GM18861 (cell line): ENCODE data around the gene MZB1.
"Not testable (repeated sequence)": the region's sequence is repeated elsewhere in the genome, so short reads cannot be mapped to it uniquely, and the experiment has no call there.

ENCODE experiments used
- ATAC-seq: cut with Tn5 transposase; IDR thresholded peaks from one replicate; pipeline ENCODE4 v1.9.1; 2021; ENCODE audit not compliant: unreplicated experiment

MZB1 gene

DNA sequence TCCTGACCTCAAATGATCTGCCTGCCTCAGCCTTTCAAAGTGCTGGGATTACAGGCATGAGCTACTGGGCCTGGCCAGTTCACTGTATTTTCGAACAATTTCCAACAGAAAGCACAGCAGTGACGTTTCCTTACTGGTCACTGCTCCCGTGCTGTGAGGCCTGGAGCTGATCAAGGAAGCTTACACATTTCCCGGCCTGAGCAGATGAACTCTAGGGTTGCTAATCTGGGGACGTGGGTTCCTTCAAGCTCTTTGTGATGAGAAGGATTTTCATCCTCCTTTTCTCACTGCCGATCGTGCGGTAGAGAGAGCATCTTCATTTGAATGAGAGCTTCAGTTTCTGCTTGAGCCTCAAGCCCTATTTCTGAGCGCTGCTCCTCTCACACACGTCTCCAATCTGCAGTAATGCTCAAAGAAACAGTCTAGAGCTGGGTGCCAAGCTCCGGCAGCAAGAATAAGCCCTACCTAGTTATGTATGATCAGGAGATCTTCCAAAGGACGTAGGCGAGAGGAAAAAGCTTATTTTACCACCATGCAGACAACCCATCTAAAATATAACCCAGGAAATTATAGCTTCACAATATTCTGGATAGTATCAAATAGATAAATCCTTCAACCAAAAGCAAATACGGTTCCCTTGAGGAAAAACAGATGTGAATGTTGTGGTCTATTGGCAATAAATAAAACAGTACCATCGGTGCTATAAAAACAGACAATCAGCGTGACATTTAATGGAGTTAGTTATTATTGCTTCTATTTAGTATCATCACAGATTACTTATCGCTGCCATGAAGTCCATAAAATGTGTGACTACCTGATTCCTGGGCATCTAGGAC is 21.5 kb upstream of the MZB1 start:
- ATAC-seq, result no peak

DNA sequence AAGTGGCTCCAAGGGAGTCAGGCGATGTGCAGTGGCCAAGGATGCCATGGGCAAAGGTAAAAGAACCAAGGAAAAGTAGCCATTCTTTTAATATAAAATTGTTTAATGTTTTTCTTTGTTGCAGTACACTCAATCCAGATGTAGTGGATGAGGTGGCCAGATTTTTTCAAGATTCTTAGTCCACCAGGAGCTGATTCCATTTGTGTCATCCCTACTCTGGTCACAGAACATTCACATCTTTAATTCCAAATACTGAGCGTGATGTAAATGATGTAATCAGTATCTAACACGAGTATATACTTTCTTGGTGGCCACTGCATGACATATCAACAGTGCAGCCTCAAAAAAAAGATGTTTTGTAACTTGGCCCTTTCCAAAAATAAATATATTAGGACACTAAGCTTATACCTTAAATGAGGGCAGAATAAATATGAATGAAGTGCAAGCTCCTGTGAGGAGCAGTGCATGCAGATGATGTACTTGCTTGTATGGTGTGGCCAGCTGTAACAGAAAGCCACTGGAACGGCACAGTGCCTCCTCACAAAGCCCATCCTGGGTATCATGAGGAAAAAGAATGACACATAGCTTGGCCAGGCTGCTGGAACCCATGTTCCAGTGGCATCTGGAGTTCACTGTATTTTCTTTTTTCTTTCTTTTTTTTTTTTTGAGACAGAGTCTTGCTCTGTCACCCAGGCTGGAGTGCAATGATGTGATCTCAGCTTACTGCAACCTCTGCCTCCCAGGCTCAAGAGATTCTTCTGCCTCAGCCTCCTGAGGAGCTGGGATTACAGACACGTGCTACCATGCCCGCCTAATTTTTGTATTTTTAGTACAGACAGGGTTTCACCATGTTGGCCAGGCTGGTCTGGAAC is 20.6 kb upstream of the MZB1 start:
- no peak for ATAC-seq

DNA sequence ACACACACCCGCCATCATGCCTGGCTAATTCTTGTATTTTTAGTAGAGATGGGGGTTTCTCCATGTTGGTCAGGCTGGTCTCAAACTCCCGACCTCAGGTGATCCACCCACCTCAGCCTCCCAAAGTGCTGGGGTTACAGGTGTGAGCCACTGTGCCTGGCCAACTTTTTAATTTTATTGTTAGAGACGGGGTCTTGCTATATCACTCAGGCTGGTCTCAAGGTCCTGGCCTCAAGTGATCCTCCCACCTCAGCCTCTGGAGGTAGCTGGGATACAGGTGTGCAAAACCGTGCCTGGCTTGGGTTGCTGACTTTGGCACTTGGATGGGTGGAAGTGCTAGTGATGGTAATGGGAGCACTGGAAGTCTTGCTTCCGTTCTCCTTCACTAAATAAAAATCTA is 19.4 kb upstream of the MZB1 start:
- ATAC-seq, result not testable (repeated sequence)

DNA sequence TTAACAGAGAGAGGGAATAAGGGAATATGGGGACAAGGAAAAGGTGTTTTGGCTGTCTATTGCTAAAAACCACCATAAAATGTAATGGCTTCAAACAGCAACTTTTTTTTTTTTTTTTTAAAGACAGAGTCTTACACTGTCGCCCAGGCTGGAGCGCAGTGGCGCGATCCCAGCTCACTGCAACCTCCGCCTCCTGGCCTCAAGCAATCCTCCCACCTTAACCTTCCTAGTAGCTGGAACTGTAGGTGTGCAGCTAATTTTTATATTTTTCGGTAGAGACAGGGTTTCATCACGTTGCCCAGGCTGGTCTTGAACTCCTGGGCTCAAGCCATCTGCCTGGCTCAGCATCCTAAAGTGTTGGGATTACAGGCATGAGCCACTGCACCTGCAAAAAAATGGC is 18.5 kb upstream of the MZB1 start:
- ATAC-seq, result no peak

DNA sequence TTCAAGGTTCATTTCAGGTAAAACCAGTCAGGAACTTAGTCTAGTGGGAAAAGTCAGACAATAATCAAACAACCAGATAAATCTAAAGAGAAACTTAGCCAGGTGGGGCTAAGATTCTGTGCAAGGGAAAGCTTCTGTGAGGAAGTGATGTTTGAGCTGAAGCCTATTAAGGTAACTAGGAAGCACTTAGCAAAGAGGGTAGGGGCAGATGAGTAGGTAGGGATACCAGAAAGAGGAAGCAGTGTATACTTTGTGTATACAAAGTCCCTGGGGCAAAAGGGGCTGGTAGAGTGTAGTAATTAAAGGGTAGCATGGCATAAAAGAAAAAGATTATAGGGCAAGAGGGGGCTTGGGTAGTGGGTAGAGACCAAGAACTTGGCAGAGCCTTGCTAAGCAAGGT is 17.8 kb upstream of the MZB1 start:
- no peak for ATAC-seq

DNA sequence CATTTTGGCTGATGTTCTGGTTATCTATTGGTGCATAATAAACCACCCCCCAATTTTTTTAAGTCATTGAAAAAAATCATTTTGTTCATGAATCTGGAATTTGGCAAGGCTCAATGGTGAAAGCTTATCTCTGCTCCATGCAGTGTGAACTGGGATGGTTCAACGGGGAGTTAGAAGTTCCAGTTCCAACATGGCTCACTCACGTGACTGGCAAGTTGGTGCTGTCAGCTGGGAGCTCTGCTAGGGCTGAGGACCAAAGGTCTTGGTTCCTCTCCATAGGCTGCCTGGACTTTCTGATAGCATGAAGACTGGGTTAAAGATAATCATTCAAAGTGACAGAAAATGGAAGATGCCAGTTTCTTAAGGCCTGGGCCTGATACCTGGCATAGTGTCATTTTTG is 17.2 kb upstream of the MZB1 start:
- ATAC-seq, result no peak

- no peak for ATAC-seq
Measured at GRCh38 chr5:139404484-139404840, 14.7 kb upstream of the MZB1 start.

GRCh38 chr5:139403787-139404483 is 14.2 kb upstream of the MZB1 start, which contains the start of gene SPATA24:
TSS of gene SPATA24 (minus strand) at chr5:139404089. CDS start at chr5:139404060, 29 bp downstream.
- ATAC-seq, result peak; percentile 65

DNA sequence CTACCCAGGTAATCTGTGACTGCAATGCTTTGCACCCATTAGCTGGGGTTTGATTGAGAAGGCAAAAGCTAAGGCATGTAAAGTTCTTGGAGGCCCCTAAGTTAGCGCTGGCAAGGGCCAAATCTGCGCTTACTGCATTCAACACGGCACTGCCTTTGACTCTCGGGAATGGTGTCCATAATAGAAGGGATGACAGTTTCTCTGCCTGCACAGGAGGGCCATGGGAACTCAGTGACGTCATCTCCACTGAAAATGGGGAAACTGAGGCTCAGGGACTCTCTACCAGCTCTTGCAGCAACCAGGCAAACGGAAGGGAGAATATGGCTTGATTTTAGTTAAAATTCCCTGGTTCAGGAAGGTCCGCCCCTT is 13.7 kb upstream of the MZB1 start:
- ATAC-seq, result peak; percentile 1

GRCh38 chr5:139402561-139403158 is 12.9 kb upstream of the MZB1 start:
- no peak for ATAC-seq

DNA sequence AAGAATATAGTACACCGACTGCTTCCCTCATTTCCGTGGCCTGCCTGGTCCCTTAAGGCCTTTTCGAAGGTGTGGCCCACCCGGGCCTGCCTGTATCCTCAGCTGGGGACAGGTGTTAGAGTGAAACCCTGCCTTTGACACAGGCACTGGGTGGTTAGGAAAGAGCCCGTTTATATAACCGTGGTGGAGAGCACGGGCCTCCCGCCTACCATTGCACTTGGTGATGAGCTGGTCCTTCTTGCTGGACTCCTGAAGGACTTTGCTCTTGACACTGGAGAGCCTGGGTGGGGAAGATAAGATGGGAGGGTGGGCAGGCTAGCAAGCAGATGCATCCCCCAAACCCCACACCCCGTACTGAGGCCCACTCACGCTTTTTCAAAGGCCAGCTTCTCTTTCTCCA is 11.8 kb upstream of the MZB1 start:
- ATAC-seq, result no peak

DNA sequence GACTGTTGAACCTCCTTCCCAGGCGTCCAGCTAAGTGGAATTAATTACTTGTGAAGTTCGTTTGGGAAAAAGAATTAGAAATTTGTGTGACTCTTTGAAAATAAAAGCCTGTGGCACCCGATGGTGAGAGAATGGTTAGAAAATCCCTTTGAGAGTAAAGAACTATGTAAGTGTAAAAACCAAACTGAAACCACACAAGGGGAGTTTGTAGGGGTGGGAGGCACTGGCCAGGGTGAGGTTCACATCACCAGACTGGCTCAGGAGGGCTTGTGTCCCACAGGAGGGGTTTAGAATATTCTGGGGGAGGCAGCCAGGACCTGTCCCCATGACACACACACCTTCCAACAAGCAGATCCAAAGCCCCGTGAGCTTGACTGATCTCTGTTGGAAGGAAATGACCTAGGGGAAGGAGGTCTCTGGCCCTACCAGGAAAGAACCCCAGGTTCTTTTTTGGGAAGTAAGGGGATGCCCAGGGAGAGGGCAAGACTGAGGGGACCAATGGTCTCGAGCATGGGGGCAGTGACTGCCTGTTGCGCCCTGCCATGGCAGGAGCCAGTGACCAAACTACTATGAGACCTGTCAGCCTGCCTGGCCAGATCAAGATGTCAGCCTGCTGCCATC is 9.9 kb upstream of the MZB1 start:
- ATAC-seq, result peak; percentile 27

GRCh38 chr5:139397921-139398320 is 8.2 kb upstream of the MZB1 start:
- ATAC-seq, result no peak

- no peak for ATAC-seq
Measured at GRCh38 chr5:139396691-139397090, 7.0 kb upstream of the MZB1 start.

DNA sequence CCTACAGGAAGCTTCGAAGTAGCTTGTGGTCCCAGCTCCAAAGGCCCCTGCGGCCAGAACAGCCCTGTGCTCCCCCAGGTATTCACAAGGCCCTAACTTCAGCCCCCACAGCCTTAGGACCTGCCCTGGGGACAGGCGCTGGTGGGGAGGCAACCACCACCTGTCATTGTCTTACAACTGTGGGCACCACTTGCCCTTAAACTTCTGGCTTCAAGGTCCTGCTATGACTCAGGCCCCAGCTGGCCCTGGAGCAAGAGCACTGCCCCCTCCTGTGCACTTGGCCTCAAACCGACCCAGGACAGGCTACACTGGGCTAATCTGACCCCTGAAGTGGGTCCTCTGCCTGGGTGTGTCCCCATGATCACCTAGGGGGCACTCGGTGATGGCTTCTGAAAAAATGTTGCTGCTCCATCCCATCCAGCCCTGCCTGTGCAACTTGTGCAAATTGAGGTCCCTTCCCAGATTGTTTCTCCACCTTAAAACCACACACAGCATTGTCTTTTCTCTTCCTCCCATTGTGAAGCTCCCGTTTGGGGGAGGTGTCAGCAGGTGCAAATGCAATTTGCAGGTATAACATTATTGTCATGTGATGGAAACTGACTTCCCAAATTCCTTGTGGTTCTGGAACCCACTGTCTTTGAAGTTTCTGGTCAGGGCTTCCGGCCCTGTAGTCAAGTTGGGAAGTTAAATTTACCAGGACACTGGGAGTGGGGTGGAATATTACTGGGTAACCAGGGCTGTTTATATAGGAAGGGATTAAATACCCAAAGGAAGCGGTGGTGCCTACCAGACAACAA is 6.3 kb upstream of the MZB1 start:
- ATAC-seq, result peak; percentile 17

GRCh38 chr5:139394654-139395566 is 5.2 kb upstream of the MZB1 start, which contains the start of gene PROB1:
TSS of gene PROB1 (minus strand) at chr5:139395104. CDS start at chr5:139395081, 23 bp downstream.
- ATAC-seq, result no peak

DNA sequence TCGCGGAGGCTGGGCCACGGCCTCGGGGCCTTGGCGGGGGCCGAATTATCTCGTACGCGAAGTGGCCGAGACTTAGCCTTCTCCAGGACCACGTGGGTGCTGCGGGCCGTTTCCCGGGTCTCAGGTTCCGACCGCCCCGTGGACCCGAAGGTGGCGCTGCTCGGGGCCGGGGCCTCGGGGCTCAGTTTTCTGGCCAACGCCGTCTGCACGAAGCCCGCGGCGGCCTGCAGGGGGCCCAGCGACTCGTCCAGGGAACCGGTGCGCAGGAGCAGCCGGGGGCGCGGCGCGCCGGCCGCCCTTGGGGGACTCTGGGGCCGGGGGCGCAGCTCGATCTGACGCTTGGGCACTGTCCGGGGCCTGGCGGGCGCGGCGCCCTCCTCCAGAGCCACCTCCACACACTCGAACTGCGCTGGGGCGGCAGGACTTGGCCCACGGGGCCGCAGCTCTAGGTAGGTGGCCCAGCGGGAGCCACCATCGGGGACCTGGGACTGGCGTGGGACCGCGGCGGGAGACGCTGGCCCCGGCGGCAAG is 4.5 kb upstream of the MZB1 start:
- ATAC-seq, result no peak

DNA sequence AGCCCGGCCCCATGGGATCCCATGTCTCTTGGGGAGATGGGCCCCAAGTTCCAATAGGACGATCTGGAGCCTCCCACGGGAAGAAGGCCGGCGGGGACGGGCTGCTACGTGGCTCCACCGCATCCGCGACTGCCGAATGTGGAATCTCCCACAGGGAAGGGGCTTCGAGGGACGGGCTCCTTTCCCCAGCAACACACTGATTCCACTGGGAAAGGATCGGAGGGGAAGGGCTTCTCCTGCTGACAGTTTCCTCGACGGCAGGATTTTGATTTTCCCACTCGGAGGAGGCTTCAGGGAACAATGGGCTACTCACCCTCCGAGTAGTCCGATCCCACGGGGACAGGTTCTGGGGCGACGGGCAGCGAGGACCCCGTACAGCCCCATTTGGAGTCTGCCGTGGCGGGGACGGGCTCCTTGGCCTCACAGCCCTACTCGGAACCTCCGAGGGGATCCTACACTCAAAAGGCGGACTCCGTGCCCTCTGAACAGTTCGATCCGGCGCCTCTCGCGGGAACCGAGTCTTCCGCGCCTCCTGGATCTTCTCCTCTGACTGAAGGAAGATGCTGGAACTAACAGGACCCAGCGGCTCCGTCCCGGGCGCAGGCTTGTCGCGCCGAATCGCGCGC is 3.9 kb upstream of the MZB1 start:
- no peak for ATAC-seq
